H1 (cell line): Measurements from ENCODE around the gene TPSB2. TPM values are rescaled to one million over a fixed set of nuclear protein-coding genes. Genes with fewer than 3 reads are reported as not detected.
"Not testable (repeated sequence)": the region's sequence is repeated elsewhere in the genome, so short reads cannot be mapped to it uniquely, and the experiment has no call there.

Source experiments
- CTCF ChIA-PET: fragments of 300-600 bp; sonication (Branson Sonifier 250); formaldehyde crosslinking; loops from one replicate; lab custom pipeline; 2021; ENCODE audit not compliant: partially characterized antibody; lab: Charles Lee
- POLR2A ChIA-PET: fragments of 300-600 bp; sonication (Branson Sonifier 250); formaldehyde crosslinking; loops from one replicate; lab custom pipeline; 2021; ENCODE audit warnings: inconsistent platforms; ENCODE audit not compliant: partially characterized antibody; lab: Charles Lee
- DNase-seq, 2 experiments: peaks; one replicate each; pipeline versions ENCODE4 v3.0.0 to v3.0.0-alpha.2; 2010 to 2022; ENCODE audit warnings: low spot score in 2 of 2, low read depth in 1 of 2, mixed read lengths in 1 of 2
- FAIRE-seq: peaks from 2 replicates; lab custom pipeline; 2011; peaks lifted over from hg19 to GRCh38; lab: Jason Lieb, UNC
- H2AFZ ChIP-seq: 2 replicates; pipeline ENCODE4 v1.8.1; 2012; ENCODE audit warnings: low read length, inconsistent platforms
- H2AK5ac ChIP-seq: 2 replicates; pipeline ENCODE4 v1.6.1; 2013; ENCODE audit warnings: low read depth, low read length
- H2BK120ac ChIP-seq: replicated peaks from 2 replicates; pipeline ENCODE3; 2013; ENCODE audit warnings: low read depth, low read length, inconsistent platforms
- H2BK12ac ChIP-seq: 2 replicates; pipeline ENCODE4 v1.6.1; 2013; ENCODE audit warnings: low read depth, low read length
- H2BK15ac ChIP-seq: 2 replicates; pipeline ENCODE4 v1.6.1; 2013; ENCODE audit warnings: low read length
- H2BK20ac ChIP-seq: 2 replicates; pipeline ENCODE4 v1.6.1; 2013; ENCODE audit warnings: low read length
- H2BK5ac ChIP-seq: 2 replicates; pipeline ENCODE4 v1.6.1; 2013; ENCODE audit warnings: low read depth, low read length
- H3K14ac ChIP-seq: 2 replicates; pipeline ENCODE4 v1.6.1; 2013; ENCODE audit warnings: inconsistent platforms; ENCODE audit not compliant: insufficient read length
- H3K18ac ChIP-seq: 2 replicates; pipeline ENCODE4 v1.6.1; 2013; ENCODE audit warnings: low read length; ENCODE audit errors: extremely low read depth
- H3K23ac ChIP-seq: 2 replicates; pipeline ENCODE4 v1.6.1; 2013; ENCODE audit warnings: inconsistent platforms; ENCODE audit not compliant: insufficient read length
- H3K23me2 ChIP-seq: 2 replicates; pipeline ENCODE4 v1.6.1; 2013; ENCODE audit warnings: low read depth, low read length
- H3K27ac ChIP-seq: 2 replicates; pipeline ENCODE4 v1.6.1; 2011; ENCODE audit warnings: low read depth, low read length, inconsistent platforms
- H3K27me3 ChIP-seq, 4 experiments: replicated peaks in 1 of 4; 1 replicate in 1 of 4; 2 replicates in 3 of 4; pipeline versions ENCODE4 v1.6.1 to v1.8.1; 2011 to 2013; ENCODE audit warnings: low read length in 3 of 4, mild to moderate bottlenecking in 3 of 4, inconsistent platforms in 2 of 4, mixed read lengths in 2 of 4, moderate library complexity in 1 of 4; ENCODE audit not compliant: control insufficient read depth in 3 of 4, insufficient read depth in 3 of 4; ENCODE audit errors: extremely low read depth in 1 of 4
- H3K36me3 ChIP-seq, 4 experiments: 2 replicates each; pipeline versions ENCODE4 v1.6.1 to v1.8.1; 2011 to 2013; ENCODE audit warnings: mild to moderate bottlenecking in 4 of 4, low read length in 3 of 4, moderate library complexity in 2 of 4, control low read depth in 1 of 4, inconsistent platforms in 1 of 4; ENCODE audit not compliant: insufficient read depth in 4 of 4, control insufficient read depth in 2 of 4
- H3K4ac ChIP-seq: replicated peaks from 2 replicates; pipeline ENCODE3; 2013; ENCODE audit warnings: low read length, low read depth, mixed read lengths, inconsistent platforms; ENCODE audit not compliant: insufficient read length
- H3K4me1 ChIP-seq, 4 experiments: replicated peaks in 1 of 4; 1 replicate in 1 of 4; 2 replicates in 3 of 4; pipeline versions ENCODE4 v1.6.1 to v1.8.1; 2011 to 2013; ENCODE audit warnings: low read length in 3 of 4, inconsistent platforms in 2 of 4, mixed read lengths in 1 of 4; ENCODE audit not compliant: insufficient read depth in 4 of 4, control insufficient read depth in 3 of 4
- H3K4me2 ChIP-seq, 2 experiments: 2 replicates each; pipeline versions ENCODE4 v1.6.1 to v1.8.1; 2011 to 2013; ENCODE audit warnings: low read depth in 2 of 2, low read length in 2 of 2, control low read depth in 1 of 2, inconsistent platforms in 1 of 2, mild to moderate bottlenecking in 1 of 2; ENCODE audit not compliant: insufficient read depth in 1 of 2
- H3K4me3 ChIP-seq, 4 experiments: fragments of 200-600, 300-600 bp in 1 of 4; sonication (generic), shearing (Covaris generic), sonication (Bioruptor Twin) in 1 of 4; 2 replicates each; pipeline versions ENCODE4 v1.5.1 to v1.8.1; 2011 to 2016; ENCODE audit warnings: low read length in 4 of 4, low read depth in 3 of 4, control low read depth in 2 of 4, inconsistent platforms in 2 of 4, mild to moderate bottlenecking in 2 of 4, mixed read lengths in 1 of 4, moderate library complexity in 1 of 4; ENCODE audit not compliant: insufficient read depth in 2 of 4; ENCODE audit errors: extremely low read depth in 1 of 4
- H3K56ac ChIP-seq: replicated peaks from 2 replicates; pipeline ENCODE3; 2013; ENCODE audit warnings: low read depth, mild to moderate bottlenecking, mixed read lengths, low read length, inconsistent platforms; ENCODE audit not compliant: insufficient read length
- H3K79me1 ChIP-seq: 2 replicates; pipeline ENCODE4 v1.6.1; 2013; ENCODE audit warnings: low read depth, low read length, control low read depth
- H3K79me2 ChIP-seq, 2 experiments: 2 replicates each; pipeline versions ENCODE4 v1.6.1 to v1.8.1; 2012 to 2013; ENCODE audit warnings: low read length in 2 of 2, mild to moderate bottlenecking in 2 of 2, inconsistent platforms in 1 of 2; ENCODE audit not compliant: insufficient read depth in 2 of 2, control insufficient read depth in 1 of 2
- H3K9ac ChIP-seq, 4 experiments: replicated peaks in 1 of 4; 1 replicate in 1 of 4; 2 replicates in 3 of 4; pipeline versions ENCODE4 v1.6.1 to v1.8.1; 2011 to 2013; ENCODE audit warnings: low read depth in 3 of 4, low read length in 3 of 4, control low read depth in 2 of 4, mild to moderate bottlenecking in 2 of 4, moderate library complexity in 2 of 4, inconsistent platforms in 1 of 4; ENCODE audit errors: extremely low read depth in 1 of 4
- H3K9me3 ChIP-seq, 2 experiments: 2 replicates each; pipeline versions ENCODE4 v1.6.1 to v1.8.1; 2012 to 2013; ENCODE audit warnings: mild to moderate bottlenecking in 2 of 2, moderate library complexity in 2 of 2, control low read depth in 1 of 2, inconsistent platforms in 1 of 2, low read depth in 1 of 2, low read length in 1 of 2, mixed read lengths in 1 of 2; ENCODE audit not compliant: insufficient read depth in 2 of 2
- H4K20me1 ChIP-seq, 2 experiments: replicated peaks in 1 of 2; 2 replicates each; pipeline versions ENCODE3 to v1.8.1; 2011 to 2013; ENCODE audit warnings: inconsistent platforms in 2 of 2, low read length in 2 of 2, mild to moderate bottlenecking in 1 of 2; ENCODE audit not compliant: insufficient read depth in 2 of 2, control insufficient read depth in 1 of 2
- H4K5ac ChIP-seq: 2 replicates; pipeline ENCODE4 v1.6.1; 2013; ENCODE audit warnings: low read length, low read depth, mixed read lengths, inconsistent platforms; ENCODE audit not compliant: insufficient read length
- H4K8ac ChIP-seq: 2 replicates; pipeline ENCODE4 v1.8.0; 2013; ENCODE audit warnings: mild to moderate bottlenecking, moderate library complexity, low read length, inconsistent platforms; ENCODE audit not compliant: insufficient read depth; ENCODE audit errors: extremely low read depth
- H4K91ac ChIP-seq: replicated peaks from 2 replicates; pipeline ENCODE3; 2013; ENCODE audit warnings: low read length, mixed read lengths, inconsistent platforms; ENCODE audit not compliant: insufficient read length
- WGBS, 2 experiments: shearing (Covaris generic) in 1 of 2; methylation state at CpG; one replicate each; pipeline versions ENCODE4 v1.1.6 to v1.1.7; 2013 to 2015; ENCODE audit warnings: low lambda C conversion rate in 2 of 2, mixed read lengths in 2 of 2, inconsistent platforms in 1 of 2, low coverage in 1 of 2, missing lambda C conversion rate in 1 of 2; ENCODE audit not compliant: insufficient replicate concordance in 2 of 2, insufficient coverage in 1 of 2, insufficient read length in 1 of 2; ENCODE audit errors: extremely low coverage in 1 of 2, missing lambda C conversion rate in 1 of 2; 5-methylcytosine and 5-hydroxymethylcytosine counted together
- polyA plus RNA-seq, 7 experiments: library from polyadenylated mRNA; depleted of rRNA in 3 of 7; stranded (reverse) in 5 of 7; unstranded in 2 of 7; fragments of >200 nt in 5 of 7; fragments of 200-250 nt in 2 of 7; gene quantifications; 1 replicate in 5 of 7; 2 replicates in 1 of 7; 4 replicates in 1 of 7; pipeline versions ENCODE4 v1.2.1 to v1.2.3, GENCODE V29; 2011 to 2013; ENCODE audit warnings: missing spikeins in 2 of 7, mixed read lengths in 2 of 7
- total RNA-seq: library from RNA; stranded (reverse); fragmentation: NEBNext Ultra II Directional; extraction: Animal tissue kit (Norgen Biotek cat#: 25700); gene quantifications from 2 replicates; pipeline ENCODE4 v1.2.1, GENCODE V29; 2021

TPSB2 gene
- total and polyA plus RNA-seq, 2 of the 8 experiments (the other 6 are each of a cell fraction or from before 2014, with no cell fraction given), result 0.08 TPM; not detected in 1

GRCh38 chr16:1226692-1227091, 3.3 kb downstream of the TPSB2 start:
- H4K91ac ChIP-seq, H3K4ac ChIP-seq, H3K23me2 ChIP-seq, H4K8ac ChIP-seq, FAIRE-seq, H3K27me3 ChIP-seq, H3K56ac ChIP-seq, CTCF ChIA-PET, DNase-seq, H2BK20ac ChIP-seq, H2AFZ ChIP-seq, H2BK120ac ChIP-seq, H3K14ac ChIP-seq, H4K20me1 ChIP-seq, H2BK5ac ChIP-seq, H3K4me3 ChIP-seq, H3K23ac ChIP-seq, H4K5ac ChIP-seq, H2BK12ac ChIP-seq, H3K18ac ChIP-seq, H3K79me2 ChIP-seq, H3K36me3 ChIP-seq, H2BK15ac ChIP-seq, H3K4me2 ChIP-seq, H3K27ac ChIP-seq, H2AK5ac ChIP-seq, H3K79me1 ChIP-seq, POLR2A ChIA-PET, H3K9ac ChIP-seq, H3K9me3 ChIP-seq, H3K4me1 ChIP-seq: not testable (repeated sequence)
- WGBS, 2 experiments, result 72% methylated on average over 12 of the region's 14 CpGs; no CpG with 5 or more reads in 1 of the 2 experiments
